ENCODE results near the gene VSIG8. TPM values are rescaled to one million over a fixed set of nuclear protein-coding genes. Genes with fewer than 3 reads are reported as not detected.
"Not testable (repeated sequence)": the region's sequence is repeated elsewhere in the genome, so short reads cannot be mapped to it uniquely, and the experiment has no call there.

The VSIG8 gene
- total RNA-seq, 1 experiment from 2014 or later, result not detected

GRCh38 chr1:159900086-159900680, 37.7 kb upstream of the VSIG8 start, which contains the start of gene CFAP45:
TSS of gene CFAP45 (minus strand) at chr1:159900165. CDS start at chr1:159900098, 67 bp downstream.
- RAD21 ChIA-PET (ENCODE audit: low non-redundant PET in 1 of 2, low total read pairs in 2 of 2, uncharacterized antibody in 2 of 2, unreplicated experiment in 2 of 2), result interaction anchor here in 1 of 2 experiments (1.0 kb wide), 1 partner anchor 107 kb away, joined by 3 read pairs; no protein-coding TSS in a partner anchor
- Histone ChIP-seq H3K9ac (ENCODE audit: low read length) (peak within 1 kb of the TSS; percentile 58), H3K27me3 (ENCODE audit: insufficient read depth, low read length) (no peaks in the 10 kb centered on the region), H3K4me2 (ENCODE audit: low read length) (peak within 1 kb of the TSS; percentile 64), H3K4me1 (ENCODE audit: control insufficient read depth in 1 of 2, insufficient read depth in 2 of 2, low read length in 2 of 2) (peaks cover 19% of the 10 kb centered on the region in 2 experiments), H3K9me2 (ENCODE audit: insufficient read depth) (no peaks in the 10 kb centered on the region), H2AFZ (ENCODE audit: low read depth, low read length, poor library complexity, severe bottlenecking) (peak within 1 kb of the TSS; percentile 8), H3K79me2 (ENCODE audit: insufficient read depth, low read length) (no peaks in the 10 kb centered on the region), H4K20me1 (ENCODE audit: insufficient read depth) (no peaks in the 10 kb centered on the region), H3K4me3 (replicated peaks in 1 of 2; ENCODE audit: low read depth in 1 of 2, low read length in 2 of 2) (peak within 1 kb of the TSS; percentile 22 to 34), H3K9me3 (ENCODE audit: control insufficient read depth in 1 of 2, insufficient read depth in 1 of 2, low read depth in 1 of 2, low read length in 2 of 2) (no peaks in the 10 kb centered on the region; a peak in 1 of 4 replicates), H3K27ac (ENCODE audit: low read depth, low read length) (peak within 1 kb of the TSS; percentile 55), H3K36me3 (ENCODE audit: control insufficient read depth in 1 of 2, insufficient read depth in 2 of 2, low read length in 2 of 2) (no peaks in the 10 kb centered on the region)
- TF ChIP-seq SP1 (IDR thresholded peaks at IDR 0.05; ENCODE audit: low read depth) (0 out of 2 replicates have a peak, but pooled peaks have one; percentile 41), YY1 (IDR thresholded peaks at IDR 0.05; ENCODE audit: extremely low read depth, insufficient replicate concordance, low read depth, low read length) (no peak)
- TF ChIP-seq, protein P1, sequence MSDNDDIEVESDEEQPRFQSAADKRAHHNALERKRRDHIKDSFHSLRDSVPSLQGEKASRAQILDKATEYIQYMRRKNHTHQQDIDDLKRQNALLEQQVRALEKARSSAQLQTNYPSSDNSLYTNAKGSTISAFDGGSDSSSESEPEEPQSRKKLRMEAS (IDR thresholded peaks at IDR 0.05), result peak; percentile 18
- CTCF ChIA-PET, result interaction anchor here (0.8 to 1.7 kb wide), 3 partner anchors 9 to 107 kb away, joined by 3 to 21 read pairs (median 4); no protein-coding TSS in a partner anchor
- no TSS peak for BruUV-seq (replicated peaks)
- peak; percentile 92 for ATAC-seq
- intact Hi-C loops (cut with micrococcal nuclease), result no loop called here
- POLR2A ChIA-PET, result interaction anchor here (1.0 to 1.6 kb wide), 3 partner anchors 12 to 16 kb away, joined by 3 to 7 read pairs (median 3); no protein-coding TSS in a partner anchor
- DNase-seq (ENCODE audit: low read depth, low spot score), result peak; percentile 65

DNA sequence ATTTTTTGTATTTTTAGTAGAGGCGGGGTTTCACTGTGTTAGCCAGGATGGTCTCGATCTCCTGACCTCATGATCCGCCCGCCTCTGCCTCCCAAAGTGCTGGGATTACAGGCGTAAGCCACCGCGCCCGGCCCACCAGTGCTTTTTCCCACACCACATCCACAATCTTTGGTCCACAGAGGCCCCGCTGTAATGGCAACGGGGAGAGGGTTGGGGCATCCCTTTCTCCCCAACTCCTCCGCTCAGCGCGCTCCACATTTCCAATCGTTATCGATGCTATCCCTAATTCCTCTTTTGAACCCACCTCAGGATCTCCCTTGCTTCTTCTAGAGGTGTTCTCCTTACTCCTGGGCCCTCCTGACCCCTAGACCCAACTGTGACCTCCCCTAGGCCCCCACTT, 37.2 kb upstream of the VSIG8 start:
- not testable (repeated sequence) for H3K9me2 ChIP-seq (ENCODE audit: insufficient read depth); H3K36me3 ChIP-seq (ENCODE audit: control insufficient read depth in 1 of 2, insufficient read depth in 2 of 2, low read length in 2 of 2); H3K27me3 ChIP-seq (ENCODE audit: insufficient read depth, low read length); ATAC-seq; BruUV-seq (replicated peaks); H3K9me3 ChIP-seq (ENCODE audit: control insufficient read depth in 1 of 2, insufficient read depth in 1 of 2, low read depth in 1 of 2, low read length in 2 of 2); H4K20me1 ChIP-seq (ENCODE audit: insufficient read depth); H2AFZ ChIP-seq (ENCODE audit: low read depth, low read length, poor library complexity, severe bottlenecking); H3K79me2 ChIP-seq (ENCODE audit: insufficient read depth, low read length); DNase-seq (ENCODE audit: low read depth, low spot score)
- ChIA-PET POLR2A (interaction anchor here (1.0 to 1.6 kb wide), 2 partner anchors 12 to 16 kb away, joined by 3 to 7 read pairs; no protein-coding TSS in a partner anchor), CTCF (interaction anchor here (1.0 to 1.7 kb wide), 2 partner anchors 8 to 107 kb away, joined by 3 to 21 read pairs; no protein-coding TSS in a partner anchor), RAD21 (ENCODE audit: low non-redundant PET in 1 of 2, low total read pairs in 2 of 2, uncharacterized antibody in 2 of 2, unreplicated experiment in 2 of 2) (interaction anchor here in 1 of 2 experiments (1.0 kb wide), 1 partner anchor 108 kb away, joined by 3 read pairs; no protein-coding TSS in a partner anchor)
- peaks cover 19% of the 10 kb centered on the region in 2 experiments for H3K4me1 ChIP-seq (ENCODE audit: control insufficient read depth in 1 of 2, insufficient read depth in 2 of 2, low read length in 2 of 2)
- H3K9ac ChIP-seq (ENCODE audit: low read length), result peak overlapping the region; percentile 58
- H3K27ac ChIP-seq (ENCODE audit: low read depth, low read length), result 0 out of 2 replicates have a peak overlapping the region, but pooled peaks have one; percentile 1
- peak overlapping the region; percentile 64 for H3K4me2 ChIP-seq (ENCODE audit: low read length)
- intact Hi-C loops (cut with micrococcal nuclease), result loop anchor here (10.0 kb wide), 2 partner anchors 475 to 765 kb away; no protein-coding TSS in a partner anchor
- peak overlapping the region in 1 of 2 experiments; percentile 34; a peak in 2 of 4 replicates for H3K4me3 ChIP-seq (replicated peaks in 1 of 2; ENCODE audit: low read depth in 1 of 2, low read length in 2 of 2)
